ENCODE measurements around the gene DOCK11. TPM values are rescaled to one million over a fixed set of nuclear protein-coding genes. Genes with fewer than 3 reads are reported as not detected.
A peak's percentile ranks its signal among the peaks of the same experiment; 100 is the strongest.

The DOCK11 gene
- total RNA-seq, 6 experiments from 2014 or later: 1.1 to 4.4 (median 3.2) TPM

DNA sequence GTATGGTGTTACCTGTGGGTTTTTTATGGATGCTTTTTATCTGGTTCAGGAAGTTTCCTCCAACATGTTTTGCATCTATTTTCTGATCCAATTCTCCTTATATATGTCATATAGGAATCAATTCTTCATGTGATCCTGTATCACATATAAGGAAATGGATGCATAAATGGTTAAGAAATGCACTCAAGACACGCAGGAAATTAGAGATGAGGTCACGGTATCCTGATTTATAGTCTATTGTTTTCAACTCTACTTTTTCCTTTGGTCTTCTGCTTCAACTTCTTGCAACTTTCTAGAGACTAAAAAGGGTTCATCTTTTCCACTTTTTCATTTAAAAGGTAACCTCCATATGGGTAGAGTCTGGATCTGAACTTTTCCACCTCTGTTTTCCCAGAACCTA is 198.2 kb downstream of the DOCK11 start:
- Histone ChIP-seq H3K4me1 (no peaks in the 10 kb centered on the region), H3K36me3 (no peaks in the 10 kb centered on the region), H3K9me3 (no peaks in the 10 kb centered on the region), H3K4me3 (no peak overlapping the region), H3K27me3 (no peaks in the 10 kb centered on the region), H3K27ac (no peak overlapping the region)
- 45% methylated on average over 2 of the region's 2 CpGs for whole genome bisulfite sequencing (ENCODE audit: insufficient coverage, low coverage, low lambda C conversion rate, missing lambda C conversion rate)
- intact Hi-C loops (cut with DNase I): no loop called here
- DNase-seq (no peak), ATAC-seq (no peak)
- TF ChIP-seq CTCF (IDR thresholded peaks at IDR 0.05) (no peak), POLR2A (IDR thresholded peaks at IDR 0.05) (no peak)

GRCh38 chrX:118694638-118695037 is 199.0 kb downstream of the DOCK11 start:
- no peaks in the 10 kb centered on the region for H3K36me3 ChIP-seq
- no peak overlapping the region for H3K27ac ChIP-seq
- 58% methylated on average over 6 of the region's 6 CpGs for WGBS (ENCODE audit: insufficient coverage, low coverage, low lambda C conversion rate, missing lambda C conversion rate)
- no peak overlapping the region for H3K4me3 ChIP-seq
- ATAC-seq: peak in 1 of 4 donors; percentile 17
- H3K4me1 ChIP-seq: no peaks in the 10 kb centered on the region
- no peaks in the 10 kb centered on the region for H3K9me3 ChIP-seq
- TF ChIP-seq POLR2A (IDR thresholded peaks at IDR 0.05) (no peak), CTCF (IDR thresholded peaks at IDR 0.05) (no peak)
- no peak for DNase-seq
- intact Hi-C loops (cut with DNase I): no loop called here
- H3K27me3 ChIP-seq: no peaks in the 10 kb centered on the region

DNA sequence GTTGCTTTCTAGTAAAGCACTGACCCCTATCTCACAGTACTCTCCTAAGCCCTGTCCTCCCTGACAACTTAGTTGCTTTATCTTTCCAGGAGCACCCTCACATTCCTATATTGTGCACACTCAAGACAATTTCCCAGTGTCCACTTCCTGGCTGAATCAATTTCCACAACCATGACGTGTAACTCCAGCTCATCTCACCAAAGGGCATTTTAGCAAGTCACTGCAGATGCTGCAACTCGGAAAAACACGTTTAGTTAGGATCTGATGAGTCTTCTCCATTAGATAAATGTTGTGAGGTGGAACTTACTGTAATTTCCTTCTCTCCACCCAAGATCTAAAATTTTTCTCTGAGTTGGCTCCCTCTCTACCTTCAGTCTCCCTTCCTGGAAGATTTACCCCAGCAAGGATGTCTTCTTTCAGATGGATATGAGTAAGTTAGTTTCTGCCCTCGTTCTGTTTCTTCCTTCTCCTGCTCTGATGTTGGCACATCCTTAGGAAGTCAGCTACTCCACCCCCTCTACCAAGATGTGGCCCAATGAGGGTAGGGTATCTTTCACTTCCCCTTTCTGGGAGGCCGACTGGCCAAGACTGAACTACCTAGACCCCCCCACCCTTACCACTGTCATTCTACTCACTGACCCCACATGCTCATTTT is 203.0 kb downstream of the DOCK11 start:
- no peaks in the 10 kb centered on the region for H3K36me3 ChIP-seq
- H3K4me1 ChIP-seq: no peaks in the 10 kb centered on the region
- 36% methylated on average over 5 of the region's 5 CpGs for WGBS (ENCODE audit: insufficient coverage, low coverage, low lambda C conversion rate, missing lambda C conversion rate)
- TF ChIP-seq POLR2A (IDR thresholded peaks at IDR 0.05) (no peak), CTCF (IDR thresholded peaks at IDR 0.05) (no peak)
- no peak overlapping the region for H3K27ac ChIP-seq
- H3K27me3 ChIP-seq: no peaks in the 10 kb centered on the region
- intact Hi-C loops (cut with DNase I): no loop called here
- DNase-seq (no peak), ATAC-seq (peak in 3 of 4 donors; percentile 24 to 49 (median 32))
- H3K4me3 ChIP-seq: no peak overlapping the region
- H3K9me3 ChIP-seq: no peaks in the 10 kb centered on the region

GRCh38 chrX:118702741-118703140 is 207.1 kb downstream of the DOCK11 start:
- Histone ChIP-seq H3K27ac (no peak overlapping the region), H3K36me3 (no peaks in the 10 kb centered on the region), H3K4me3 (no peak overlapping the region), H3K4me1 (no peaks in the 10 kb centered on the region), H3K9me3 (no peaks in the 10 kb centered on the region), H3K27me3 (no peaks in the 10 kb centered on the region)
- DNase-seq (no peak), ATAC-seq (no peak)
- 62% methylated on average over 5 of the region's 5 CpGs for WGBS (ENCODE audit: insufficient coverage, low coverage, low lambda C conversion rate, missing lambda C conversion rate)
- intact Hi-C loops (cut with DNase I): no loop called here
- TF ChIP-seq POLR2A (IDR thresholded peaks at IDR 0.05) (no peak), CTCF (IDR thresholded peaks at IDR 0.05) (no peak)
